NCI-H69 (cell line): ENCODE data around the gene NFIA.
A peak's percentile ranks its signal among the peaks of the same experiment; 100 is the strongest.

Source experiments
- DNase-seq: peaks from one replicate; lab custom pipeline; 2025; lab: John Stamatoyannopoulos, UW

NFIA gene

GRCh38 chr1:61498342-61498741 lies 416.0 kb downstream of the NFIA start:
- no peak for DNase-seq

DNA sequence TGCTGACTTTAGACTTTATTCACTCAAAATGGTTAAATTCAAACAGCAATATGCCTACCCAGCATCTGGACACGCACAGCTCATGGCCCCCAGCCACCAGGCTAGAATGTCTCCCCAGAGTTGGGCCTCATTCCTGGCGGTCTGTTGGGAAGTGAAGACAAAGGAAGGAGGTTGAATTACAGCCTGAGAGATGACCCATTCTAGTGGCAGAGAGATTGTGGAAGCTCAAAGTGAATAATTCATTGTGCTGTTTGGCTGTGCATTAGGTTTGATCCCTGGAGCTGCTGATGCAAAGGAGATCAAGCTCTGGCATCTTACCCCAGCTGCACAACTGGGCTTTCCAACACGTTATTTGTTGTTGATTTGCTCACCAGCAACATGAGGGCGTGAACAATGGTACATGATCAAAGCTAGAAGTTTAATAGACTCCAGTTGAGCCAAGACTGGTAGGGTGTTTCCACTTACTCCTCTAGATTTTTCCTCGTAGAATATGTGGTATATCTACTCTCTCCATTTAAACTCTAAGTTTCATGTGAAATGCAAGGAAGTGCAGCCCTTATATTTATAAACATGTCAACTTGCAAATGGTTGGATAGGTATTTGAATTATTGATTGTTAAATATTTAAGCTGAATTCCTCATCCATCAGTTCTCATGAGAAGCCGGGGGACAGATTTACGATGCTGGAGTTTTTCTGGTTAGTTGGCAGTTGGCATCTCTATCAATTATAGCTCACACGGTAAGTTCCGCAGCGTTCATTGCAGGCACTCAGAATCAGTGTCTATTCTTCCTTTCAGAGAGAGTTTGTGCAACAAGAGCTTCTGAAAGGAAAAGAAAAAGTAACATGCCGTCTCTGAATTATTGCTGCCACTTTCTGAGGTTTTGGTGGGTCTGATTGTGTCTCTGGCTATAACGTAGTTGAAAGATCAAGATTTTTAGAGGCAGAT lies 419.9 kb downstream of the NFIA start:
- DNase-seq, result no peak

DNA sequence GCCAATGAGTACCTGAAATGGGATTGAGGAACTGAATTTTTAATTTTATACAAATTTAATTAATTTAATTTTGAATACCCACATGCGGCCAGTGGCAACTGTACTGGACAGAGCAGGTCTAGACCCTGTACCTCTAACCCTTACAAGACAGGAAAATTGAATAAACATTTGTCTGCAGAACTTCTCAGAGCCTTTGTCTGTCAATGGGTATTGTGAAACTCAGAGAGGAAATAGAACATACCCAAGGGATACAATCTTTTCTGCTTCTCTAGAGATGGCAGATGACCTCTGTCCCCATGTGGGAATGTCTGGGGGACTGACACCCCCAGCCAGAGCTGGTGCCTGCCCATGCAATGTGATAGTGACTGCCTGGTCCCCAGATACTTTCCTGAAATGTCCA lies 421.9 kb downstream of the NFIA start:
- no peak for DNase-seq

GRCh38 chr1:61504852-61505390 lies 422.6 kb downstream of the NFIA start:
- DNase-seq, result peak; percentile 28

DNA sequence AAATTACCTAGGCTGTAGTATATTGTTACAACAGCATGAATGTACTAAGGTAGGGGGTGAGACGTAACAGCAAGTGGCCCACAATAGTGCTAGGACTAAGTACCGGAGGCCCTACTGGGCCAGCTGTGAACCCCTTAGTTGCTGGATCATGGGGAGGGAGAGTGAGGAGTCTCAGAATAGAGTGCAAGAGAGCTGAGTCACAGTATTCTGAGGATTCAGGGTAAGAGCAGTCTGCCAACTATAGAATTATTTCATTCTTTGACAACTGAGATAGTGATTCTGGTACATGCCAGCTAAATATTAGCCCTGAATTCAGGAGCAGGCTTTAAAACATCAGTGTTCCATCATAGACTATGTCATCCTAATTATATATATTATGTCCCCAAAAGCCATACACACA lies 423.9 kb downstream of the NFIA start:
- DNase-seq, result no peak

GRCh38 chr1:61506944-61507500 lies 424.7 kb downstream of the NFIA start:
- DNase-seq, result no peak
